GM06990 (cell line): ENCODE data around the gene CLASP2.

ENCODE experiments used
- DNase-seq: peaks from one replicate; pipeline ENCODE4 v3.0.0-alpha.2; 2011; ENCODE audit not compliant: insufficient read length; ENCODE audit errors: extremely low read depth
- H3K27me3 ChIP-seq: replicated peaks from 2 replicates; pipeline ENCODE4 v1.6.0; 2011; ENCODE audit warnings: low read length; ENCODE audit not compliant: control insufficient read depth, insufficient read depth
- H3K36me3 ChIP-seq: 2 replicates; pipeline ENCODE4 v1.5.1; 2011; ENCODE audit warnings: low read length; ENCODE audit not compliant: control insufficient read depth, insufficient read depth
- H3K4me3 ChIP-seq: replicated peaks from 2 replicates; pipeline ENCODE4 v1.5.1; 2011; ENCODE audit warnings: low read depth, mild to moderate bottlenecking, control low read depth, low read length
- TF ChIP-seq, protein P1 (sequence below): IDR thresholded peaks from 2 replicates; pipeline ENCODE4 v1.5.1; 2011; ENCODE audit warnings: low read length, control low read depth, mild to moderate bottlenecking, inconsistent platforms; ENCODE audit not compliant: insufficient read depth, poor library complexity, severe bottlenecking

Gene CLASP2

GRCh38 chr3:33645060-33645647 is 72.9 kb downstream of the CLASP2 start:
- no peak for DNase-seq
- no peaks in the 10 kb centered on the region for H3K27me3 ChIP-seq
- TF ChIP-seq, protein P1, sequence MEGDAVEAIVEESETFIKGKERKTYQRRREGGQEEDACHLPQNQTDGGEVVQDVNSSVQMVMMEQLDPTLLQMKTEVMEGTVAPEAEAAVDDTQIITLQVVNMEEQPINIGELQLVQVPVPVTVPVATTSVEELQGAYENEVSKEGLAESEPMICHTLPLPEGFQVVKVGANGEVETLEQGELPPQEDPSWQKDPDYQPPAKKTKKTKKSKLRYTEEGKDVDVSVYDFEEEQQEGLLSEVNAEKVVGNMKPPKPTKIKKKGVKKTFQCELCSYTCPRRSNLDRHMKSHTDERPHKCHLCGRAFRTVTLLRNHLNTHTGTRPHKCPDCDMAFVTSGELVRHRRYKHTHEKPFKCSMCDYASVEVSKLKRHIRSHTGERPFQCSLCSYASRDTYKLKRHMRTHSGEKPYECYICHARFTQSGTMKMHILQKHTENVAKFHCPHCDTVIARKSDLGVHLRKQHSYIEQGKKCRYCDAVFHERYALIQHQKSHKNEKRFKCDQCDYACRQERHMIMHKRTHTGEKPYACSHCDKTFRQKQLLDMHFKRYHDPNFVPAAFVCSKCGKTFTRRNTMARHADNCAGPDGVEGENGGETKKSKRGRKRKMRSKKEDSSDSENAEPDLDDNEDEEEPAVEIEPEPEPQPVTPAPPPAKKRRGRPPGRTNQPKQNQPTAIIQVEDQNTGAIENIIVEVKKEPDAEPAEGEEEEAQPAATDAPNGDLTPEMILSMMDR = no peak
- no peak overlapping the region for H3K4me3 ChIP-seq
- no peaks in the 10 kb centered on the region for H3K36me3 ChIP-seq

- no peaks in the 10 kb centered on the region for H3K27me3 ChIP-seq
- no peaks in the 10 kb centered on the region for H3K36me3 ChIP-seq
- no peak overlapping the region for H3K4me3 ChIP-seq
- TF ChIP-seq, protein P1 = no peak
- no peak for DNase-seq
Measured at GRCh38 chr3:33644582-33644981, 73.5 kb downstream of the CLASP2 start.

DNA sequence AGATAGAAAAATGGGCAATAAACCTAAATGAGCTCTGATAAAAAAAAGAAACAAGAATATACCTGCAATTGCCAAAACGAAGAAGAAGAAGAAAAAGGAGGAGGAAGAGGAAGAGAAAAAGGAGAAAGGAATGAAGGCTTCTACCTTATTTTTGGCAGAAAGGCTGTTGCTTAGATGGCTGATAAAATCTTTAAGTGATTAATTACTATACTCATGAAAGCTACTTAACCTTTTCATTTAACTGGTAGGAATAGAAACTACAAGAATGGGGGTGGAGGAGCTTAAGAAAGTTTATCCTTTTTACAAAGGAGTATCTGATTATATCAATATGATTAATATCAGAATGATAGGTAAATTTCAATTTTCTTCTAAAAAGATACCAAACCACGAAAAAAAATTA is 75.2 kb downstream of the CLASP2 start:
- H3K36me3 ChIP-seq = no peaks in the 10 kb centered on the region
- H3K4me3 ChIP-seq = no peak overlapping the region
- H3K27me3 ChIP-seq = no peaks in the 10 kb centered on the region
- DNase-seq = no peak
- TF ChIP-seq, protein P1 = no peak

DNA sequence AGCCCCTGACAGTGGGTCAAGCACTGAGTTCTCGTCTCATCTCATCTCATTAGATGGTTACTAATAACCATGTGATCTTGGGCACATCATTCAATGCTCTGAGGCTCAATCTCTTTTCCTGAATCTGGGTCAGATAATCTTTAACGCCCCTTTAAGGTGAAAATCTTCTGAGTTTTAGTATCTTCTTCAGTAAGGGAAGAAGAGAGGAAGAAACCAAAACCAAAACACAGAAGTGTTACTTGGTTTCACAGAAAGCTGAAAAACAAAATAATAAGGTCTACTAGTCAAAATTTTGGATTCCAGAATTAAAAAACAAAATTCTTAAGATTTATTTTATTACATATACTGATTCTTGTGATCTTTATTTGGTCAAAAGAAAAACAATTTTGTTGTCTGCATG is 78.2 kb downstream of the CLASP2 start:
- TF ChIP-seq, protein P1 = no peak
- Histone ChIP-seq H3K4me3 (no peak overlapping the region), H3K27me3 (no peaks in the 10 kb centered on the region), H3K36me3 (no peaks in the 10 kb centered on the region)
- no peak for DNase-seq

DNA sequence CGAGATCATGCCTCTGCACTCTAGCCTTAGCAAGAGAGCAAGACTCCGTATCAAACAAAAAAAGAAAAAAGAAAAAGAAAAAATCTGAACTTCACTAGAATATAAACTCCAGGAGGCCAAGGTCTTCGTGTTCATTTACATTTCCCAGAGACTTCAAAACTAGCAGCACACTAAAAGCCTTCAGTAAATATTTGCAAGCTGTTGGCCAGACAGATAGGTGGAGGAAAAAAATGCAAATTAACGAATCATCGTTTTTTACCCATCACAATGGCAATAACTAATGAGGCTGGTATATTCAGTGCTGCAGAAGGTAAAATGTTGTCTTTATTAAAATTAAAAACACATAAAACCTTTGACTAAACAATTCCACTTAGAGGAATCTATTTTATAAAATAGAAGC is 80.6 kb downstream of the CLASP2 start:
- Histone ChIP-seq H3K27me3 (no peaks in the 10 kb centered on the region), H3K4me3 (no peak overlapping the region), H3K36me3 (0 out of 2 replicates have a peak, but pooled peaks cover 1% of the 10 kb centered on the region)
- TF ChIP-seq, protein P1 = no peak
- no peak for DNase-seq

DNA sequence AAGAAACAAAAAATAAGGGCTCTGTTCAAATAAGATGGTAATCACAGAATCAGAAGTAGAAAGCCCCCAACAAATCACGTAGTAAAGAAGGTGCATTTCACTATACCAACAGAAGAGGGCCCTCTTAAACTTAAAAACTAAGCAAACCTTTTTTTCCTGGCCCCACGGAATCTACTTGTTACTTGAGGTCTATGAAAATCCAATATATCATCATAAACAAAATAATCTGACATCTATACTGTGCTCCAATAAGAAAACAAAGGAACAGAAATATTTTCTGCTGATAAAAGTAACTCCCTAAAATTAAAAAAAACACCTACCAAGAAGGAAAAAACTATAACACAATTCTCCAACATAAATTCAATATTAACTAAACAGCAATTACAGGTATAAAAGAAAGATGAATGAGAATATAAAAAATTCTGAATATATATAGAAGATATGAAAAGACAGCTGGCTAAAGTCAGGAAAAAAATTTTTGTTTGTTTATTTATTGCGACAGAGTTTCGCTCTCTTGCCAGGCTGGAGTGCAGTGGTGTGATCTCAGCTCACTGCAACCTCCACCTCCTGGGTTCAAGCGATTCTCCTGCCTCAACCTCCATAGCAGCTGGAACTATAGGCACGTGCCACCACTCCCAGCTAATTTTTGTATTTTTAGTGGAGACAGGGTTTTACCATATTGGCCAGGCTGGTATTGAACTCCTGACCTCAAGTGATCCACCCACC is 81.8 kb downstream of the CLASP2 start:
- no peak overlapping the region for H3K4me3 ChIP-seq
- TF ChIP-seq, protein P1 = peak; percentile 43
- H3K36me3 ChIP-seq = 0 out of 2 replicates have a peak, but pooled peaks cover 1% of the 10 kb centered on the region
- no peaks in the 10 kb centered on the region for H3K27me3 ChIP-seq
- DNase-seq = no peak
